NCI-H1092 treated with DMSO at 0.1 percent for 48 hours (cell line): ENCODE results near the gene ARL2BP.
A peak's percentile ranks its signal among the peaks of the same experiment; 100 is the strongest.

Experiments used
- DNase-seq: peaks from one replicate; lab custom pipeline; 2025; lab: John Stamatoyannopoulos, UW

The ARL2BP gene

DNA sequence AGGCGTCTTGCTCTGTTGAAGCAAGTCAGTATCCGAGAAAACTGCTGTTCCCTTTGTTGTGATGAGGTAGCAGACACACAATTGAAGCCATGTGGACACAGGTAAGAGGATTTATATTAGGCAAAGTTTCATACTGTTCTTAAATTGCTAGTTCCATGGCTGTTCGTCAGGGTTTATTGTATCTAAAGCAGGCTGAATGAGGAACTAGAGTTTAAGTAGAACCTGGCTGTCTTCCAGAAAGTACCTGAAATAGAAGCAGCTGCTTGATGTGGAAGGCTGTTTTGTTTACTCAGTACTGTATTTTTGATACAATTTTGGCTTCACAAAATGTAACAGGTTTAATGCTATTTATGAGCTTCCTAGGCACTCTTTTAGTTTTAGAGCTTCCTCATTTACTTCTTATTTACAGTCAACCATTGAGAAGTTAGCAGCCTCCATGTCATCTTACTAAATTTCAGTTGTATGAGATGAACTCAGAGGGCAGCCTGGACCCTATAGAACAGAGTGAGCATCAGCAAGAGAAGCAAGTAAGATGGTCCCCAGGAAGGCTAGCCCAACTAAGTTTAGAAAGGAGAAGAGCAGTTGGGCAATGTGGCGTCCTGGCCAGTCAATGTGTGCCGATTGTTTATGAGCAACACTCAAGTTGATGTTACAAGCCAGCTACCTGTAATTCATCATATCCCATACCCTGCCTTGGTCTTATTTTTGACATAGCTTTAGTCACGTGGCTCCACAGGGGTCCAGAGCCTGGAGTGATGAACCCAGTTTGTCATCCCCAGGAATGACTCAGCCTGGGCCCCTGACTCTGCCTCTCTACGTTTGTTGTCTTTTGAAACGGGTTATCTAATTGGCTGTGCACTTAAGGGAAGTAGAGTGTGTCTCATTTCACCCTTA, 9.7 kb upstream of the ARL2BP start:
- peak; percentile 85 for DNase-seq

DNA sequence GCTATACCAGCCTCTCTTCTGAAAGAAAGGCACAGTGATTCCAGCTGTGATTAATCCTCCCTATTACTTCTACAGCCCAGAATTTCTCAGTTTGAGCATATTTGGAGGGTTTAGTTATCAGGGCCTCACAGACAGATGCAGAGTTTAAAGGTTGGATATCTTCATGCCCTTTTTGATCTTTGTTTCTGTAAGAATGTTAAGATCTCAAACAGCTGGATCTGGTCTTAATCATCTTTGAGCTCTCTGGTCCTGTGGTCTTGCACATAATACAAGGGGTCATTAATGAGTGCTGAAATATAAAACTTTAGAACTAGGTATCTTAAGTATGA, 9.1 kb upstream of the ARL2BP start:
- no peak for DNase-seq

DNA sequence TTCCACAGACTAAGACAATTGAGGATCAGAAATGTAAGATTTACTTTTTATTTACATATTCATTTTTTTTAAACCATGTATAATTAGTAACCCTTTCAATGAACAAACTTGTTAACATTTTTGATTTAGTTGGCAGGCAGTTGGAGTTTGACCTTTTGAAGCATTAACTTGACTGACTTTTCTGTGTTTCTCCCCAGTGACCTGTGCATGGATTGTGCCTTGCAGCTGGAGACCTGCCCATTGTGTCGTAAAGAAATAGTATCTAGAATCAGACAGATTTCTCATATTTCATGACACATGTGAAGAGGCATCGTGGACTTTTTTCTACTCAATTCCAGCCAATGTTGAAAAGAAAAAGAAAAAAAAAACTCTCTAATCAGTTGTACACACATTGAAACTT, 6.4 kb upstream of the ARL2BP start:
- DNase-seq = no peak

DNA sequence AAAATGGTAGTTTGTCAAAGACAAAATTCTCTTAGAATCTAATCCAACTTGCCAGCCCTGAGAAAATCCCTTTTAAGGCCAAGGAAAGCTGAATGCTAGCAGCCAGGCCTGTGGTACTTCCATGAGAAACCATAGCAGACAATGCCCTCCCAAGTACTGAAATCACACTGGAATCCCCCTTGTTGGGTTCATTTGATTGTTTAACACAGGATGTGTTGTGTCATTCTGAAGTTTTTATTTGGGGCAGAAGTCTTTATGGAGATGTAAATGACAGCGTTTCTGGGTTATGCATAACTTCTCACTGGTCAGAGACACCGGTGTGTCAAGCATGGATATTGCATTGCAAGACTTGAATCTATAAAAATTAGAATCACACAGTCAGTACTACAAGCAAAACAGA, 6.0 kb upstream of the ARL2BP start:
- no peak for DNase-seq

DNA sequence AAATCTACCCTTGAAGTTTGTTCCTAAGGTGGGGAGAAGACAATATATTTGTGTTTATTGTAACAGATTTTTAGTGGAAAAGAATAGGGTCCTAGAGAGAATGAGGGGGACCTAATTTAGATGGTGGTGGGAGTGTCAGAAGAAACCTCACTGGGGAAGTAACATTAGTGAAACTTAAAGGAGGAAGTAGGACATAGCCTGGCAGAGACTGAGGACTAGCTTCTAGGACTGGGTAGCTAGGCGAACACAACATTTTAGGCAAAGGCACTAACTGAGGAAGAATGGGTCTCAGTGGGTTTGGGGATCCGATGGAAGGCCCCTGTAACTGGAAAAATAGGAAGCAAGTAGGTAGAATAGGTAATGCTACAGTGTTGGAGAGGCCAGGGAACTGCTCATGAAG, 4.2 kb upstream of the ARL2BP start:
- DNase-seq = no peak

DNA sequence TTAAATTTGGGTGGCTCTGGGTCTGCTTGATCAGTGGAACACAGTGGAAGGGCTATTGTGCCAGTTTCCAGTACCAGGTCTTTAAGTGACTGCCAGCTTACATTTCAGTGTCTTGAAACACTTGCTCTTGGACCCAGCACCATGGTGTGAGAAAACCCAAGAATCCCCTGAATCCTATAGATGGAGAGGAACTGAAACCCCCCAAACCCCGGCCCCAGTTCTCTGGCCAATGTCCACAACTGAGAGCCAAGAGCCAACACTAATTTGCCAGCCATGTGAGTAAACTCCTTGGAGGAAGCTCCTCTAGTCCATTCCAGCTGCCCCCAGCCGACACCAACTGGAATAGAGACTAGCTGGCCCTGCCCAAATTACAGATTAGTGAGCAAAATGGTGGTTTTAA, 2.4 kb upstream of the ARL2BP start:
- DNase-seq = no peak

DNA sequence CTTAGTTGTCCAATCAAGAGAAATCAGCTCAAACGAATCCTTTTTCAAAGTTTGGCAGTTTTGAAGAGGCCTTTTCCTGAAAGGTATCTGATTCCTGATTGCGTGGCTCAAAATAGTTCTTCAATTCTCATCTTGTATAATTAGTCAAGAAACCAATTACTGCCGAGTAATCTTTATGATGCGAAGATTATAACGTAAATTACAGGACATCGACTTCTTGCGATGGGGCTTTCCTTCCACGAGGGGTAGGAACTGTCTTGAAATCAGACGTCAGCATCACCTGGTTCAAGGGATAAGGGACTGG, 644 bp upstream of the ARL2BP start:
- DNase-seq = no peak

DNA sequence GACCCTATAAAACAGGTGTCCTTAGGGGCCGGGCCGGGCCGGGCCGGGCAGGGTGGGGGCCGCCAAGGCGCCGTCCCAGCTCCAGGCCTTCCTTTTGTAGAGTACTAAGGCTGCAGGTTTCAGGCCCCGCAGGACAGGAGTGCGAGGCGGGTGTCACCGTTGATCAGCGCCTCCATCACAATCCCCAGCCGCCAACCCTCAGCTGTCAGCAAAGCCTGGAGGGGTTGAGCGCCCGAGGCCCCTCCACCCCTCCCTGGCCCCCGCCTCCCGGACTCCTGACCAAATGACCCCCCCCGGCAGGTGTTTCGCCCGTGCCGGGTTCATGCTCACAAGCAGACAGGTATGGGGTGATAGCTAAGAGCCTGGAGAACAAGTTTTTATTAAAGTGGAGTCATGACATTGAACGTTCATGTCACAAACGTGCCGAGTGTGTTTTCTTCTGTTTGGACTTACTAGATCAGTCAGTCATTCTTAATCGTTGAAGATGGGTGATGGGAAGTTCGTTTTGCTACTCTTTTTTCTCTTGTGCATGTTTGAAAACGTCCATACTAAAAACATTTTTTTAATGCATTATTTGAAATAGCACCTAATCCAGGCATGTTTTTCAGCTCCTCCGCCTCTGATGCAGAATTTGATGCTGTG, 534 bp downstream of the ARL2BP start:
- DNase-seq = peak; percentile 61

DNA sequence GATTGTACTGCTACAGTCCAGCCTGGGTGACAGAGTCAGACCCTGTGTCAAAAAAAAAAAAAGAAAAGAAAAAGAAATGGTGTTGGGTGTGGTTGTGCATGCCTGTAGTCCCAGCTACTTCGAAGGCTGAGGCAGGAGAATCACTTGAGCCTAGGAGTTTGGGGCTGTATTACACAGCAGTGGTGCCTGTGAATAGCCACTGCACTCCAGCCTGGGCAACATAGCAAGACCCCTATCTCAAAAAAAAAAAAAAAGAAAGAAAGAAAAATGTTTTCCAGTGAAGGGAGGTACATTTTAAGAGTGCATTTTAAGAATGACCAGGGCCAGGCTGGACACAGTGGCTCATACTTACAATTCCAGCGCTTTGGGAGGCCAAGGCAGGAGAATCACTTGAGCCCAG, 6.3 kb downstream of the ARL2BP start:
- no peak for DNase-seq

DNA sequence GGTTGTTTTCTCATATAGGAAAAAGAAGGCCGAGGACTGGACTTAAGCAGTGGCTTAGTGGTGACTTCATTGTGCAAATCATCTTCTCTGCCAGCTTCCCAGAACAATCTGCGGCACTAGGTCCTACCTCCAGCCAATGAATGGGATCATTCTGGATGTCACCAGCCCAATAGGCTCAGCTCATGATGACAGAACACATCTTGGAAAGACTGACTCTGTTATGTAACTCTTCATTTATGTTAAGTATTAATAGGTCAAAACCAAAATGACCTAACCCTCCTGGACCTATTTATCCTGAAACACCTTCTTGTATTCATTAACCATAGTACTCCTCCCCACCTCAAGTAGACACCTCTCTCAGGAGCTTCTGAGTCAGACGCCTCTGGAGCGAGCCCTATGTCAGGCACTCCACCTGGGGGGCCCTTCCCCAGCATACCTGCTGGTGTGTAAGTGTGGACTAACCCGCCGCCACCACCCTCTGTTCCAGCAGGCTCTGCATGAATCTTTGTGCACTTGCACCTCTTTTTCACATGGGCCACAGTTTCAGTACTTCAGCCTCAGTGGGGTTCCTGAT, 7.2 kb downstream of the ARL2BP start:
- no peak for DNase-seq

DNA sequence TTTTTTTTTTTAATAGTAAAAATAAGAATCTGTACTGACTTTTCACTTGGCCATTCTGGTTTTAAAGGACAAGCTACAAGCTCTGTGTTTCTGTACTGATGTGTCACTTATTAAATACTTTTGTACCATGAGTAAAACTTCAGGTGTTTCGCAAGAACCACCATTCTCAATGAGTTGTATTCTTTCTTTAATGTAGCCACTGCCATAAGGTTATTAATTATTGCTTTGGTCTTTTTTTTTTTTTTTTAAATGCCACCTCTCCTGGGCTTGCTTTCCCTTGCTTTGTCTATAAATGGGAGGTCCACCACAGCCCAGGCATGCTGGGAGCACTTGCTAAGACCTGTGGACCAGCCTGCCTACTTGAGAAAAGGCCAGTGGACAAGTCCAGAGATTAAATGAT, 8.4 kb downstream of the ARL2BP start:
- no peak for DNase-seq

DNA sequence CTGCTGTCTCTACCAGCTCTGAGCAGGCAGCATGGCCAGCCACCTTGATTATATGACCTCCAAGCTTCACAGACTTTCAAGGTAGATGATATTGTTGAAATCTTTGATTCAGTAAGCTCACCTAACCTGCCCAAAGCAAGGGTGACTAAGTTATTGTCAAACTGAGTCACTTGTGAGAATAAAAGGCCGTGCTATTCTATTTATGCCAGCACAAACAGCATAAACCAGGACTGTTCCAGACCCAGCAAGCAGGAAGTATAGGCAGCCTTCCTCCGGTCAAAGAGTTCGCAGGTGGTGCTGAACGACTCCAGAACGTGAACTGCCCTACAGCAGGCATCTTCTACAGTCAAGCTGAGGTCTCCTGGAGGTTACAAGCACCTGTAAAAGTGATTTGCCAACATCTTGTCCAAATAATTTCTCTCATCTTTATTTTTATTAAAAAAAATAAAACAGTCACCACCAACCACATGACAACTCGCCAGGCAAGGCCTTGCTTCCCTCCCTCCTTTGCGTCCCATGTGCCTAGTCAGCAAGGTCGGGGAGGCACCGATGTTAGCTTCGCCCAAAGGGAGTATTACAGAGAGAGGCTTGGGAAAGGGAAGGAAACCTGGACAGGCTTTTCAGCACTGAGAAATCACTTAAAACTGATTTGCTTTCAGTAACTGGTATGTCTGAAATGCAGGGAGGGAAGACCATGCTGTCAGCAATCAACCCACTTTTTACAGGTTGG, 10.8 kb downstream of the ARL2BP start:
- DNase-seq = no peak

DNA sequence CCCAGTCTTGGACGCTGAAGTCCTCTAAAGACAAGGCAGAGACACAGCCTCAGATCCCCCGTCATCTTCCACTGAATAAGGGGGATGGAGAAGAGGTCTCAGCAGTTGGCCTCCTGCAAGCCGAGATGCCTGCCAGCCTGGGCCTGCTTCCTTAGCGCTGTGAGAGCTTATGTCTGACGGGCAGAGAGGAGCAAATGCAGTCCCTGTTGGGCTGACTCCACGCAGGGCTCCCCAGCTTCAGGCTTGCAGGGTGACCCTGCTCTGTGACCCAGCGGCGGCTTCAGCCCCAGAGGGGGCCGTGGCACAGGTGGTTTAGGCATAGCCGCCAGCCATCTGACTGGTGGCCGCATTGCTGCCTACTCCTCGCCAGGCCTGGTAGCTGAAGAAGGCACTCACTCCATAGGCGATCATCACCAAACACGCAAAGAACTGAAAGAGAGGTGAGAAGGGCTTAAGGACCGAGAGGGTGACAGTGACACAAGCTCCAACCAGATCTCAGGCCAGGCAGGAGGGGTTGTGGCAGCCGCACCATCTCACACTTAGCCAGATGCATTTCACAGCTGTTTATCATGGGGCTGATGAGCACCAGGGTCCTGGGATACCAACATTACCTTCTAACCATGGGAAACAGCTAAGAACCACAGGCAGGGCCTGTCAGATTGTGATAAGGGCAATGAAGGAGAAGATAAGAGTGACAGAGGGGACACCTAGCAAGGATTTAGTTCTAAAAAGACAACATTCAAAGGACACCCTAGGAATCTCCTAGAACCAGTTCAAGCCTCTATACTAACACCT, 11.7 kb downstream of the ARL2BP start:
- DNase-seq = no peak

DNA sequence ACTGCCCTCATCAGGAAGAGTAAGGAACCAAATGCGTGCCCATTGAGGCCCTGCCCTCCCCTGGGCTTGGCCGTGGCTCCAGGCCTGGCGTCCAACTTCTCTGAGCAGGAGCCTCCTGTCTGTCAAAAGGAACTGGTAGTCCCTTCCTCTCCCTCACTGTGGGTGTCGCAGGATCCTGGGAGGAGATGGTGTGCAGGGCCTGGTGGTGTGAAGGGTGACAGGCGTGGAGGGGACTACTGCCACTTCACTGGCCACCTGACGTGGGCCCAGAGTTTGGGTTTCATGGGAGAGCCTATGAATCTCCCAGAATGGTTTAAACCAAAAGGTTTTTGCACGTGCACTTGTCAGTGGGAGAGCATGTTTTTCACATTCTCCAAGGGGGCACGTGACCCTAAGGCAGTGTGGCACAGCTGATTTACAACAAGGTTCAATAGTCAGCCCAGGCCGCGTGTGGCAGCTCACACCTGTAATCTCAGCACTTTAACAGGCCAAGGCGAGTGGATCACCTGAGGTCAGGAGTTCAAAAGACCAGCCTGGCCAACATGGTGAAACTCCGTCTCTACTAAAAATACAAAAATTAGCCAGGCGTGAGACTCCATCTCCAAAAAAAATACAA, 12.5 kb downstream of the ARL2BP start:
- DNase-seq = no peak

DNA sequence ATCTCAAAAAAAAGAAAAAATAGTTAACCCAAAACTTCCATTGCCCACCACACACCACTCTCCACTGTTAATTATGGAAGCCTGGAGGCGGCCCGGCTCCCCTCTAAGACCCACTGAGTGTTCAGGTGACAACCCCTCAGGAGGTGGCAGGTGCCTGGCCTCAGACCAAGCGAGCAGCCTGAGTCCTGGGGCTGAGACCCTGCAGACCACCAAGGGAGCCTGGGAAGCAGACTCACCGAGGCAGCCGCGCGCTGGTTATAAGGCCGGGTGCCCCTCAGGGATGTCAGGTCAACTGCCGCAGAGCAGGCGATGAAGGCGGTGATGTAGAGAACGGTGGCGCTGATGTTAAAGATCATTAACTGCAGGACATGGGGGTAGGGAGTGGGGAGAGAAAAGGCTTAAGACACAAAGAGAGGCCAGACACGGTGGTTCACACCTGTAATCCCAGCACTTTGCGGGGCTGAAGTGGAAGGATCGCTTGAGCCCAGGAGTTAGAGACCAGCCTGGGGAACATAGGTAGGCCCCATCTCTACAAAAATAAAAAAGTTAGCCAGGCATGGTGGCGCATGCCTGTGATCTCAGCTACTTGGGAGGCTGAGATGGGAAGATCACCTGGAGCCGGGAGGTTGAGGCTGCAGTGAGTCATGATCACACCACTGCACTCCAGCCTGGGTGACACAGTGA, 13.3 kb downstream of the ARL2BP start:
- DNase-seq = no peak

DNA sequence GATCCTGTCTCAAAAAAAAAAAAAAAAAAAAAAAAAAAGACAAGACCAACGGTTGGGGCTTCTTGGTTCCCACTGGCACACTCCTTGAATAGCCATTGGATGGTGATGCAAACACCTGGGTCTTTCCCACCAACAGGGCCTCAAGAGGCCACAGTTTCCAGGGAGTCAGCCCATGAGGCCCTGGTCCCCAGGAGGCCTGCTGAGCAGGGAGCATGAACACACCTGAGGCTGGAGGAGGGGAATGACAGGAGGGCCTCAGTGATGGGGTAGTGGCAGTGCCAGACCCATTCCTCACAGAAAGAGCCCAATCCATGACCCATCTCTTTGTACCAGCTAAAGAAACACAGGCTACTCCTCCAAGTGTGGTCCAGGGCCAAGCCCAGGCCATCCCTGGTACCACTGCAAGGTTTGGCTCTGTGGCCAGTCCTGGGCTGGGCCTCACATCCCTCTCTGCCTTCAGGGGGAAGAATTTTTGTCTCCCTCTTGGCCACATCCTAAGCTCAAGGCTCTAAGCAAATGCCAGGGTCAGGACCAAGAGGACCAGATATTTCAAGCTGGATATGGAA, 13.9 kb downstream of the ARL2BP start:
- no peak for DNase-seq

DNA sequence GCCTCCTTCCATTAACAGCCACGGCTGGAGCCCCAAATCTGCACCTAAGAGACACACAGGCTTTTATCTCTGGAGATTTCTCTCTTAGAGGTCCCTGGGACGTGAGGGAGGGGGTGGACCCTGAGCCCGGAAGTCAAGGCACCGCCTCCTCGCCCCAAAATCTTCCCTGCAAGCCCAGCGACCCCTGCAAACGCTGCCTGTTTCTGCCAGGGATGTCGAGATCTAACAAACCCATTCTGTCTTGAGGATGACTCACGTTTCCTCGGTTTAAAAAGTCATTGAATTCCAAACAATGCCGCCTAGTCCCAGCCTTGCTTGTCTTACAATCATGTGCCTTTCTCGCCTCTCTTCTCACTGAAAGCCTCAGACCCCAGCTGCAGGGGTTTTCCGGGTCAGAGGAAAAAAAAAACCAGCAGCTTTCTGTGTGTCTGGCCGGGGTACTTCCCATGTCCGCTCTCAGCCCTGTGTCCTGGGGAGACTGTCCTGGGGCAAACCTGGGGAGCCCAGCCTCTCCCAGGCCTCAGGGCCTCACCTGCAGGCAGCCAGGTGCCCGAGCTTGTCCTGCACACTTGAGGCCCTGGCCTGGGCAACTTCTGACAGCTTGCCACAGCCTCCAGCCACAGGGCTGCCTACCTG, 15.4 kb downstream of the ARL2BP start:
- DNase-seq = no peak

DNA sequence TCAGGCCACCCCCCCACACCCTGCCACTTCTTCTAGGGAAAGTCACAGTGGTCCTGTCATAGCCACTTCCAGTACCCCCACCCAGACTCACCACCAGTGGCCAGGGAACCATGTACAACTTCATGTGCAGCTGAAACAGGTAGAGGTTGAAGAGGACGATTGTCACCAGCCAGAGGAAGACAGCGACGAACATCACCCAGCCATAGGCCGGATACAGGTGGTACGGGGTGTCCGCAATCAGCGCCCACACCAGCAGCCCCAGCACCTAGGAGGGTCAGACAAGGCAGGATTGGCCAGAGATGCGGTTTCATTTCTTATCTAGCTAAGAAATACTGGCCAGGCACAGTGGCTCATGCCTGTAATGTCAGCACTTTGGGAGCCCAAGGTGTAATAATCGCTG, 16.7 kb downstream of the ARL2BP start:
- DNase-seq = no peak

DNA sequence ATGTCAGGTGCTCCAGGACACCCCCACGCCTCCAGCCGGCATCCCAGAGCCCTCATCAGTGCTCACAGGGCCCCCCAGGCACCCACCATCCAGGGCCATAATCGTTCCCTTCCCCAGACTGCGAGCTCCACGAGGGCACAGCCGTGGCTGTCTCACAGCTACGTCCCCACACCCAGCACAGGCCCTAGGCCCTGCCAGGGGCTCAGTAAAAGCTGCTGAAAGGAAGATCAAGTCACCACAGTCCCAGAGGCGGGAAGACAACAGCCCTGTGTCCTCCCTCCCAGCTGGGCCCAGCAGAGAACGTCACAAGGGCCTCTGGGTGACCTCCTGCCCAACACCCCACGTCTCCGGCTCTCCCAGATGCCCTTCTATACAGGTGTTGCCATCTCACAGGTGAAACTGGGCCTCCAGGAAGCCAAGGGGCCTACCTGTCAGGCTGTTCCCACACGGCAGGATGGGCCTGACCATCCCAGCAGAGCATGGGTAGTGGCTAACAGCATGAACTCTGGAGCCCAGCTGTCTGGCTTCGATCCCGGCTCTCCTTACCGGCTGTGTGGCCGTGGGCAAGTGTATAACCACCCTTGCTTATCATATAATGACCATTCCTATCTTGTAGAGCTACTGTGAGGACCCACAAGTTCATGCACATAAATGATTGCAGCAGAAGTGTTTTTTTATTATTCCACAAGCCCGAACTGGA, 17.9 kb downstream of the ARL2BP start:
- DNase-seq = no peak
